Esophagus squamous epithelium (tissue), 4 donors: ENCODE measurements around the gene EGR4.

Experiments used
- CTCF ChIP-seq, 6 experiments: fragments of 450-650 bp in 4 of 6; fragments of 200-600 bp in 2 of 6; sonication (generic) in 2 of 6; IDR thresholded peaks; one replicate each; pipeline ENCODE4 v1.5.1; 2016 to 2019; ENCODE audit warnings: antibody characterized with exemption in 6 of 6, mild to moderate bottlenecking in 4 of 6, moderate library complexity in 4 of 6
- POLR2A ChIP-seq, 4 donors: fragments of 450-650 bp; IDR thresholded peaks; one replicate each; pipeline ENCODE4 v1.6.1; 2017; ENCODE audit warnings: antibody characterized with exemption in 4 of 4, mild to moderate bottlenecking in 4 of 4, moderate library complexity in 3 of 4

- no peak for TF ChIP-seq CTCF (IDR thresholded peaks at IDR 0.05)
- TF ChIP-seq POLR2A (IDR thresholded peaks at IDR 0.05) = no peak
Observed at GRCh38 chr2:73244580-73244979, 48.8 kb downstream of the EGR4 start.
